HG03064 (cell line): ENCODE measurements around the gene ROBO2.
A peak's percentile ranks its signal among the peaks of the same experiment; 100 is the strongest.

Experiments
- ATAC-seq: cut with Tn5 transposase; IDR thresholded peaks from one replicate; pipeline ENCODE4 v1.9.1; 2021; ENCODE audit warnings: low read depth; ENCODE audit not compliant: unreplicated experiment

Gene ROBO2

DNA sequence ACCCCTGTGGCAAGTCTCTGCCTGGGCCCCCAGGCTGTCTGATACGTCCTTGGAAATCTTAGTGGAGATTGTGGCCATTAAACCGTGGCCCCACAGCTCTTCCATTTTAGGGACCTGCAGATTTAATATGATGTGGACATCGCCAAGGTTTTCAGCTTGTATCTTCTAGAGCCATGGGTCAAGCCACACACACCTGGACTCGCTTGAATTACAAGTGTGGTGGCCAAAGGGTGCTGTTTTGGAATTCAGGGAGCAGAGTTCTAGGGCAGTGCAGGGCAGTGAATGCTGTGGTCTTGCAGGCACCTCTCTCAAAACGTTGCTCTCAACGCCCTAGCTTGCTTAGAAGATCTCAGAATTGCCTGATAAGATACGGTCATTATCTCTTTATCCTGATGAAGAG is 211.2 kb downstream of the ROBO2 start:
- ATAC-seq = no peak

DNA sequence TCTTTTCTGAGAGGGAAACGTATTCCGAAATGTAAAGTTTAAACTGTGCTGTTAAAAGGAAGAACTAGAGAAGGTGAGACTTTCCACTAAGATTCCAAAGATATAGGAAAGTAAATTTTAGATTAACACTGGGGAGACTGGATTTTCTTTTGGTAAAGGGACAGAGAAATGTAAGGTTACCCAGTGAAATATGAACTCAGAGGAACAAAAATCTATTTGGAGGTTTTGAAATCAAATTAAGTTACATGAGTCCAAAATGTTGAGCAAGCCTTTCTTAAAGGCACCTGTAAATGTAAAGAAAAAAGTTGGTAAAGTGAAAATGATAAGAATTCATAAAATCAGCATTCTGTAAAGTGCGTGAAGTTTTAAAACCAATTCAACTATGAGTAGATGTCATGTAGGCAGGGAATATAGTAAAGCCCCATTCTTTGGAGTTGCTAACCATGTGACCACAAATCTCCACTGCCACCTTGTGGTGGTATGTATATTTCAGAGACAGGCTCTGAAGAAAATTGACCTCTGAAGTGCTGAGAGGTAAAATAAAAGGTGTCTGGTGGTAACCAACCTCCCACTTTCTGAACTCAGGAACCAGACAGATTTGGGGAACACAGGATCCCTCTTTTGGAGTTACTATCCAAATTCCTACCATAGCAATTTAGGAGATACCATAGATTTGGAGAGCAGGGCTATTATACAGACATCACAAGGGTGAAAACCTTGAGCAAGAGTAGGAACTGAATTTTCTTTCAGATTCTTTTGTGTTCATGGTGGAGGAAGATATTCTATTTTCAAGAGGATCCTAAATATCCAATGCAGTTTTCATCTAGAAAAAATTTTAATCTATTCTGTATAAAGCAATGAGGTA is 215.3 kb downstream of the ROBO2 start:
- ATAC-seq = peak; percentile 82

DNA sequence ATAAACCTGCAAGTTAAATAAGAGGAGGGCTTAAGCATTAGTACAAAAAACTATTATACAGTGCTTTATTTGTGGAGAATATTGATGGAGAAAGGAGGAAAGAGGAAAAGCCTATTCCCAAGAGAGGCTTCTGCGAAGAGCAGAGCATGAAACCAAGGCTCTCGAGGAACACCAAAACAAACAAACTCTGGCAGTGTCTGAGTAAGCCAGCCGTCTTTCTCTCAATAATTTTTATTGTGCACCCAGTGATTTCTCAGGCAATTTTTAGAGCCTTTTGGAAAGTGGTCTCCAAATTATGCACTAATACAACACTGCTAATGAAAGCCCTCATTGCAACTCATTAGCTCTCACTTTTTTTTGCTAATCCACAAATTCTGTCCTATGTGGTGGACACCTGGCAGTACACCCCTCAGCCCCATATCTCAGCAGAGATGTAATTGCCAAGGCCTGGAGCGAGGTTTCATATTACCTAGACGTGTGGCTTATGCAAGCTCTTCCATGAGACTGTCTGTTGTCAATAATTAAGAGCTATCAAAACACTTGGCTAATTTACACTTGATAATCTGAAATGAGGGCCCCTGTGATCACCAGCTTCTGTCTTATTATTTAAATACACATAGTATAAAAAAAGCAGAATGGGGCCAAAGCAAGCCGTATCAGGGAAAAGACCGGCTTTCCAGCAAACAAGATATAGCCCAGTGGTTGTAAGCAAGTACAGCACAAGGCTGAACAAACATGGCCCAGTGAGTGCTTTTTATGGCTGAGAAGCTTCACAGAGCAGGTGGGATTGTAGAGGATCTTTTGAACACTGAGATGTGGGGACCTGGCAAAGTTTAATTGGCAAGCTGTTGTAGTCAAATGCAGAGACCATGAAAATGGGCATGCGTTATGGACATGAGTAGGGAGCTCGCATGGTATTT is 216.9 kb downstream of the ROBO2 start:
- ATAC-seq = no peak

DNA sequence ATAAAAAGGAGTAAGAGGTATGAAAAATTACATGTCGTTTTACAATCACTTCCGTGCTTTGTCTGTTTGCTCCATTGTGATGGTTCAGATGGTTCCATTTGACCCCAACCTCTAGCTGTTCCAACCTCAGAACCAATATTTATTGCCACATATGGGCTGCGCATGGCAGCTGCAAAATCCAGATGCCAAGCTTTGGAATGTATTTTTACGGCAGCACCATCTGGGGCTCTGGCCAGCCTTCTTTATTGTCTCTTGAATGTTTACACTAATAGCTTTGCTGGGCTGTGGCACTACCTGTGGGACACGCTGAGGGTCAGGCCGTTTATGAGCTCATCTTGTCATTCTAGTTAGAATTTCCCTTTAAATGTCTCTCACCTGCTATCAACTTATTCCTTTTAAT is 219.8 kb downstream of the ROBO2 start:
- no peak for ATAC-seq

DNA sequence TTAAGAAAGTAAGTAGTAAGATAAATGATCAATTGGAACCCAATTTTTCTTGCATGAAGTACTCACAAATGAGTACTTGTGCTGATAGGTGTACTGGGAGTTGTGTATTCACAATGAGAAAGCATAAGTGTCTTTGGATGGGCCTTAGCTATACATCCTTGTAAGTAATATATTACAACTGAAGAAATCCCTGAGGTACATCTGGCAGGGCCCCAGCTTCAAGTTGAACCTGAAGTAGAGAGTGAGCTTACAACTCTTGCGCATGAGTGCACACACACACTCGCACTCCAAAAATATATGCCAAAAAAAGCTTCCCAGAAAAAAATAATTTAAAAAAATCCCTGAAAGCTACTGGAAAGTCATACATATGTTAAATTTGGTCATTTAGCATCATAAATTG is 222.5 kb downstream of the ROBO2 start:
- no peak for ATAC-seq

DNA sequence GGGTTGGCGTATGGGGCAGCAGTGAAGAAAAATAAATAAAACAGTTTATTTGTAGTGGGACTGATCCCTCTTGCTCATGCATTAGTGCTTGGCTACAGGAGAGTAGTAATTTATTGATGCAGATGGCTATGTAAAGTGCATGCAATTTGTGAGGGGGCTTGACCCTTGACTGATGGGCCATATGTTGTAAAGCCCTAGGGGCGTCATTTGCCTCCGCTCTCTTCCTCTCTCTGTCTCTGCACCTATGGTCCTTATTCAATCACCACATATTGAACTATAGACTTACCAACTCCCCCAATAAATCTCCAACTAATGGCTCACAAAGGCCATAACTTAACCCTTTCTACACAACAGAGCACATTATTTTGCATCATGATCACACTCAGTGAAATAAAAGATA is 227.7 kb downstream of the ROBO2 start:
- no peak for ATAC-seq

- ATAC-seq = no peak
These were observed 231.4 kb downstream of the ROBO2 start for GRCh38 chr3:77271306-77271705.

GRCh38 chr3:77271711-77272110 is 231.8 kb downstream of the ROBO2 start:
- no peak for ATAC-seq

GRCh38 chr3:77279276-77279675 is 239.4 kb downstream of the ROBO2 start:
- no peak for ATAC-seq

DNA sequence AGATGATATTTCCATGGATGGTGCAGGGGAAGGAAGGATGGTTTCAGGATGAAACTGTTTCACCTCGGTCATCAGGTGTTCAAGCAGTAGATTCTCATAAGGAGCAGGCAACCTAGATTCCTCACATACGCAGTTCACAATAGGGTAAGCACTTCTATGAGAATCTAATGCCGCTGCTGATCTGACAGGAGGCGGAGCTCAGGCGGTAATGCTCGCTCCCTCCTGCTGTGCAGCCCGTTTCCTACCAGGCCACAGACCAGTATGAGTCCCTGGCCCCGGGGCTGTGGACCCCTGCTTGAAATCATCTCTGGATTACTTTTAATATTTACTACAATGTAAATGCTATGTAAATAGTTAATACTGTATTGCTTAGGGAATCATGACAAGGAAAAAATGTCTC is 241.8 kb downstream of the ROBO2 start:
- ATAC-seq = no peak

DNA sequence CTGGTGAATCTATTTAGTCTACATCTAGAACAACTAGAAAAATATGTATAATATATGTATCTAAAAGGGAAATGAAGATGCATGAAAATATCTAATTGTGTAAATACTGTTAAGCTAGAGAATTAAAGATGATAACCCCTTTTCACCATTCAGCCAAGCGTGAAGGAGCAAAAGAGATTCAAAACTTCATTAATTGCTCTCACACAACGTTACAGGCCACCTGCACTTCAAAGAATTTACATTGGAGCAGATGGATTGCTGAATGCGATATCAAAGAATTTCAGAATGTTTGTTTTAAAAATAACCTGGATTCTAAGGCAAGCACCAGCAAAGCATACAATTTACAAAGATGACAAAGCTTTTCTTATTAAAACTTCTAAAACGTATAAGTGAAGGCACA is 243.2 kb downstream of the ROBO2 start:
- ATAC-seq = no peak

- ATAC-seq = no peak
These were observed 248.4 kb downstream of the ROBO2 start for GRCh38 chr3:77288348-77288747.

GRCh38 chr3:77296527-77296926 is 256.6 kb downstream of the ROBO2 start:
- no peak for ATAC-seq

DNA sequence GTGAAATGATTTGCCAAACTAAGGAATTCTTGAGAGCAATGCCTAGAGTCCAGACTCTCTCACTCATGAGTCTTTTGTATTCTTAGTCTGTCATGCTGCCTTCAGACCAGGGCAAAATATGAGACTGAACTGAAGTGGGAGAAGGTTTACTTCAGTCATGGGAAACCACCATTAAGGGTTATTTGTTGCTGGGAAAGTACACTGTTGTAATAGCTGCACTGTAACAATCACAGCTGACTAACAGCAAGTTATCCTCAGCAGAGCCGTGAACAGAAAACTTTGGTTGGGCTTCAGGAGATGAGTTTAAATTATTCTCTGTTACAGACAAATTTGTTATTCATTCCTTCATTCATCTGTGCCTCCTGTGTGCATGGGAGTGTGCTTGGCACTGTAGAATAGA is 258.5 kb downstream of the ROBO2 start:
- ATAC-seq = no peak

- ATAC-seq = no peak
These were observed 264.2 kb downstream of the ROBO2 start for GRCh38 chr3:77303955-77304699.

GRCh38 chr3:77304700-77305021 is 264.8 kb downstream of the ROBO2 start:
- no peak for ATAC-seq

- ATAC-seq = no peak
These were observed 269.6 kb downstream of the ROBO2 start for GRCh38 chr3:77309460-77309859.

GRCh38 chr3:77313843-77314242 is 273.9 kb downstream of the ROBO2 start:
- ATAC-seq = no peak

DNA sequence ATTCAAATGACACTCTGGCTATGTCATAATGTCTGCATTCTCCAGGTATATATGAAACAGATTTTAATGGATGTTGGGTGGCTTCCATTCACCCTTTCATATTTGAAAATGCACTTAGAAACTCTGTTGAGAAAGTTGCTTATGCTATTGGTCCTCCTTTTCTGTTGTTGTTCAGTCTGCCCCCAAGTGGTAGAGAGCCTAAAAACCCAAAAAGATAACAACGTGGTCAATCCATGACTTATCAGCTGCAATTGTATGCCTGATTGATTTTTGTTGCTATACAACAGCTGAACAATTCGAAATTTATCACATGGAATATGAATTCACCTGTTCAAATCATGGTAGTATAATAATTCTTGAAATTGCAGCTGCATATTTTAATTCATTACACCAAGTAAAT is 279.8 kb downstream of the ROBO2 start:
- no peak for ATAC-seq

GRCh38 chr3:77320514-77320913 is 280.6 kb downstream of the ROBO2 start:
- ATAC-seq = no peak

DNA sequence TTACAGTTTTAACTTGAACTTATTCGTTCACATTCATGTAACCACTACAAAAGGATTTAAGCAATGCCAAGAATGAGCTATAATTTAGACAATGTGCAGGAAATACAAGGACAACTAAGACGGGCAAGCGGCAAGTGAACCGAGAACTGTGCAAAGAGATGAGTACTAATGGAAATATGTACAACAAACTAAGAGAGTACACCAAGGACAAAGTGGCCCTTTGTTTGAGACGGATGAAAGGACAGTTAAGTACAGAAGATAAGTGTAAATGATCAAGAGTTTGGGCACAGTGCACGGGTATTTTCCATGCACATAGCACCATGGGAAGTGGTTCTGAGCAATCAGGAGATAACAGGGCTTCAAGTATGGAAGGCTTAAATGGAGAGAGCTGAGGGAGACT is 281.7 kb downstream of the ROBO2 start:
- ATAC-seq = no peak
